HG03103 (cell line): ENCODE results near the gene UGT1A3.

ENCODE experiments used
- ATAC-seq: cut with Tn5 transposase; IDR thresholded peaks from one replicate; pipeline ENCODE4 v1.9.1; 2021; ENCODE audit warnings: low read depth; ENCODE audit not compliant: unreplicated experiment

UGT1A3 gene

DNA sequence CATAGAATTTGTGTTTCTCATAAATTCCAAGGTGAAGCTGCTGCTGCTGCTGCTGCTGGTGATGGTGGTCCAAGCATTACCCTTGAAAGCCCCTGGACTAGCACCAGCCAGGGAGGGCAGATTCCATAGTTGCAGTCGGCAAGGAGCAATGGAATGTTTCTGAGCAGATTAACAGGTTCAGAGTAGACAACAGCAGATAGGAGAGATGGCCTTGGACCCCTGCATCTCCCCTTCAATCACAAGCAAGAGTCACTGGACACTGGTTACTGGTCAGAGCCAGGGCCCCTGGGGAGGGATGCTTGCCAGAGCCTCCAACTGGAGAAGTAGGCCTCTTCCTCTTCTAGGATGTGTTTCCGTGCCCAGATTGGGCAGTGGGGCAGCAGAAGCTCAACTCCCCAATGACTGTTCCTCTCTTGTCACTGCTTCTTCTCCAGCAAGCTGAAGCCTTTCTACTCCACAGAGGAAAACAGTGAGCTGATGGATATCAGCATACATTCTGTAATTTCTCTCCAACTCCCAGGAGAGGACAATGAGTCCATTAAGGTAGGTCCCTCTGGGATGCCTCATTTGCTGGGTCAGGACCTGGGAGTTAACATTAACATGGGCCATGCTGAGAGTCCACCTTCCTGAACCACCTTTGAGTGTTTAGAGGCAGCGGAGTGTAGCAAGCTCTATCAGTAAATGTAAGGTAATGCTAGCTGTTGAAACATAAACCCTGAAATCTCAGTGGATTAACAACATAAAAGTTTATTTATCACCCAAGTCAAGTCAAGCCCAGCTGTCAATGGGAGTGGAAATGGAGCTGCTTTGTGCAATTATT, 84.6 kb downstream of the UGT1A3 start:
- ATAC-seq, result no peak

DNA sequence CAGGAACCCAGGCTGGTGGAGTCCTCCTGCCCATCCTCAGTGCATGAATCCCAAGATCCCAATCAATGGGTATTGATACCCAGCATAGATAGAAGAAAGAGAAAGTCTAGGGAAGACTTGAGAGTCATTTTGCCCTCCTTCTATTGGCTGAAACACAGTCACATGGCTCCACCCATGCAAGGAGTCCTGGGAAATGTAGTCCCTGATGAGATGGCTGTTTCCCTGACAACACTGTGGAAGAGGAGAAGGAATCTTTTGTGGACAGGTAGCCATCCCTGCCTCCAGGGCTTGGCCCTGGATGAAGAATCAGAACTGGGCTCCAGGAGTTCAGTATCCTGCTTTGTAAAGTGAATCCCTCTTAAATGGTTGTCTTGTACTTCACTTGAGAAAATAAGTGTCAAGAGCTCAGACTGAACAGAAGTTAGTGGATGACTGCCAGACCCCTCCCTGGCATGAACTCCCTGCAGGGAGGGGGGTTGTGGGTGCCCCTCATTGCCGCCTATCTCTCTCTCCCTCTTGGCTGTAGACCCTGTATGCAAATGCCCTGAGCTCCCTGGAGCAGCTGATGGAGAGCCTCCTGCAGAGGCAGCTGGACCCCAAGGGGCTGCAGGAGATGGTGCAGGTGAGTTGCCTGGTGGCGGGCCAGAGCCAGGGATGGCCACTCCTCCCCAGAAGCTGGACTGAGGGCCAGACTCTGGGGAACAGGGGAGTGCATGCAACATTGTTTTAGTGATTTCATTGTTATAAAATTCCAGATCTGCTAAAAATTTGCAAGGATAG, 85.4 kb downstream of the UGT1A3 start:
- ATAC-seq, result no peak

DNA sequence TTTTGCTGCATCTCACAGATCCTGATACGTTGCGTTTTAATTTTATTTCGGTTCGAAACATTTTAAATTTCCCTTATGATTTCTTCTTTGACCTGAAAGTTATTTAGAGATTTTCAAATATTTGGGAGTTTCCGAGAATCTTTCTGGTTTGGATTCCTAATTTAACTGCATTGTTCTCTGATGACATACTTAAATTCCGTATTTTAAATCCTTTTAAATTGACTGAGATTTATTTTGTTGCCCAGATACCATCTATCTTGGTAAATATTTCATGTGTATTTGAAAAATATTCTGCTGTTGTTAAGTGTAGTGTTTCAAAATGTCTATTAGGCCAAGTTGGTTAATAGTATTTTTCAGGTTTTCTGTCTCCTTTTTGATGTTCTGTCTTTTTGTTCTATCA, 87.0 kb downstream of the UGT1A3 start:
- no peak for ATAC-seq

DNA sequence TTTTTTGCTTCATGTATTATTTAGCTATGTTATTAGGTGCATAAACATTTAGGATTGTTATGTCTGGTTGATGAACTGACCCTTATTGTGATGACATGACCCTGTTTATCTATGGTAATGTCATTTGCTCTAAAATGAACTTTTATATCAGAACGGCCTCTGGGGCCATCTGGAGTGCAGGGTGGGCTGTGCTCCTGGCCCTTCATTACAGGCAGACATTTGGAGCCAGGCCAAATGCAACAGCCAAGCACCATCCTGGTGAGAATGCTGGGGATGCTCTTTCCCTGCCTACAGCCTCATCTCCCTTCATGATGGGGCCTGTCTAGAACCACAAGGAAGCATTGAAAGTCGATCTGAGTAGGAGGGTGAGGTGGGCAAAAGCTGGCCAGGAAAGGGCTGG, 87.5 kb downstream of the UGT1A3 start:
- no peak for ATAC-seq

DNA sequence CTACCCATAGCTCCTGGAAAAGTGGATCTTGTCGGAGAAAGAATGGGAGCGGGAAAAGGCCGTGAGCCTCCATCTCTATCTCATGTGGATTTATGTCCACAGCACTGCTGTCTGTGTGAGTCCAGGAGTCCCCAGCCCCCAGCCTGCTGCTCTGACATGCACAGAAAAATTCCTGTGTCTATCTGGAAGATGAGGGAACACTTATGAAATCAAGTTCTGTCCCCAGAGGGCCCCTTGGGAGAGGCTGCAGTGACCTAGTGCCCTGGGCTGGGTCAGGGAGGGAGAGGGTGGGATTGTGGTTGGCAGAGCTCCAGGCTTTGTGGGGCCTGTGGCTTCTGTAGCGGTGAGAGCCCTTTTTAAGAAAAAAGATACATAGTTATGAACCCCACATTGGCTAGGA, 87.9 kb downstream of the UGT1A3 start:
- no peak for ATAC-seq

DNA sequence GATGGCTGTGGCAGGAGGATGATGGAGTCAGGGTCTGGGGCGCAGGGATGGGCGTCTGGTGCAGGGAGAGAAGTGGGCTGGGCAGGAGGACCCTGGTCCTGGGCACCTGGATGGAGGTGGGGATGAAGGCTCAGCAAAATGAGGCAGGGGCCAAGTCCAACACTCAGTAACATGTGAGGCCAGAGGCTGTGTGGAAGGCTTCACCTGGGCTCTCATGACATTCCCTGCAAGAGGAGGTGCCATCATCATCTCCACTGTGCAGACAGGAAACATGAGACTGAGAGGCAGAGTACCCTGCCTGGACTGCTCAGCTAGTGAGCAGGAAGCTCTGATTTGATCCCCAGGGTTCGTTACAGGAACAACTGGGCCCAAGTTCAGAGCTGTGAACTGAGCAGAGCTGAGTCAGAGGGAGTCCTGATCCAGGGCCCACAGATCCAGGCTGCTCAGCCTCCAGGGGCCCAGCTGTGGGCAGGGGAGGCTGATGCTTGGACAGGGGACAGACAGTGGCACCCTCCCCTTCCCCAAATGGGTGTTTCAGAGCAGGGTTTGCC, 88.6 kb downstream of the UGT1A3 start:
- no peak for ATAC-seq

DNA sequence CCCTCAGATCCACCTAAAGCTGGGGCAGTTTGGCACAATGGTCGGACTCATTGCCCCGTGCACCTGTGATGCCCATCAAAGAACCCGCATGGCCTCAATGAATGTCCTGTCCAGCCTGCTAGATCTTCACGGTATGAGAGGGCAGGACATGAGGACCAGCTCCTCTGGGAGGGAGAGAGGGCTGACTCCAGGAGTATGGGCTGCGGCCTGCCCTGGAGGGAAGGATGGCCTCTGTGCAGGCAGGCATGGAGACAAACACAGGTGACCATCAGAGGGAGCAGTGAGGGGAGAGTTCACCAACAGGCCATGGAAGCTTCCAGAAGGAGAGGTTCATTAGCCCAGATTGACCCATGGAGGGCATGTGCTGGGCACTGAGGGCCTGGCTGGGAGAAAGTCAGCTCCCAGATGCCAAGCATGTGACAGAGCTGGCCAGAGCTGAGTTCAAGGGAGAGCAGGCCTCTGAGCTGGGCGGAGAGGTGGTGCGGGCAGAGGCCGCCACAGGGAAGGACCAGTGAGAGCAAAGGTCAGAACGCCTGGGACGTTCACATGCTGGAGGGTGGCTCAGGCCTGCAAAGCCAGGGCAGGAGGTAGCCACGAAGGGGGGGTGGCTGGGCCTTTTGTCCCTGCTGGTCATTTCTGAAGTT, 89.3 kb downstream of the UGT1A3 start:
- no peak for ATAC-seq

DNA sequence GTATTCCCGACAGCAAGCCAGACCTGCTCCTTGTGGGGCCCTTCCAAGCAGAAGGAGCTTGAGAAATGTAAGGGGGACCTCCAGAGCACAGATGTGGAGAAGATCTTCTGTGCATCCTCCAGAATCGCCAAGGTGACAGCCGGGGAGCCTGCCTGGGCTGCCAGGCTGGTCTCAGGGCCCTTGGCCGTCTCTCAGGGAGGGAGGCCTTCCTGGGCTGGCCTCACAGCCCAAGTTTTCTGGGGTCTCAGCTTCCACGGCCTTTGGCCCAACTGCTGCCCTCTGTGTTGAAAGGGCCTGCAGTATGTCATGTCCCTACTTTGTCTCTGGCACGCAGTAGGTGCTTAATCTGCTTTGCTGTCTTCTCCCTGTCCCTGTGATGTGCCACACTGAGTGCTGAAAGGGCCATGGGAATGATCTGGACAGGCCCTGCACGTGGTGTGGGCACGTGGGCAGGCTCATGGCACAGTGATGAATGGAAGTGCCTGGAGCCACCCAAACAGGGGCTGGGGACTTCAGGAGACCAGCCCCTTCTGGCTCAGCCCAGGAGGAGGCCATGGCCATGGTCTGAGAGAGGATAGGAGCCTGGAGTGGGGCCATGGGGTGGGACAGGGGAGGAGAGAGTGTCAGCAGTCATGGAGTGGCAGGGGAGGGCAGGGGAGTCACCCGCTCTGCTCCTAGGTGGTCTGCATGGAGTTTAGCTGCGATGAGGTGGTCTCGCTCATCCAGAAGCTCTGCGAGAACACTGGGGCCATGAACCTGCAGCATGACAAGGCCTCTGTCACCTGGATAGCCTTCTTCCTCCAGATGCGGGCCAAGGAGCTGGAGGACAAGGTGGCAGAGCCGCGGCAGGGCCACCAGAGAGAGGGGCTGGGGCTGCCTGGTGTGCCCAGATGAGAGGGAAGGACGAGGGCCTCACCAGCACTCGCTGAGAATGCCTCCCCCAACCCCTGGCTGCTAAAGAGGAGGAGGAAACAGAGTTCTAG, 90.1 kb downstream of the UGT1A3 start:
- no peak for ATAC-seq

DNA sequence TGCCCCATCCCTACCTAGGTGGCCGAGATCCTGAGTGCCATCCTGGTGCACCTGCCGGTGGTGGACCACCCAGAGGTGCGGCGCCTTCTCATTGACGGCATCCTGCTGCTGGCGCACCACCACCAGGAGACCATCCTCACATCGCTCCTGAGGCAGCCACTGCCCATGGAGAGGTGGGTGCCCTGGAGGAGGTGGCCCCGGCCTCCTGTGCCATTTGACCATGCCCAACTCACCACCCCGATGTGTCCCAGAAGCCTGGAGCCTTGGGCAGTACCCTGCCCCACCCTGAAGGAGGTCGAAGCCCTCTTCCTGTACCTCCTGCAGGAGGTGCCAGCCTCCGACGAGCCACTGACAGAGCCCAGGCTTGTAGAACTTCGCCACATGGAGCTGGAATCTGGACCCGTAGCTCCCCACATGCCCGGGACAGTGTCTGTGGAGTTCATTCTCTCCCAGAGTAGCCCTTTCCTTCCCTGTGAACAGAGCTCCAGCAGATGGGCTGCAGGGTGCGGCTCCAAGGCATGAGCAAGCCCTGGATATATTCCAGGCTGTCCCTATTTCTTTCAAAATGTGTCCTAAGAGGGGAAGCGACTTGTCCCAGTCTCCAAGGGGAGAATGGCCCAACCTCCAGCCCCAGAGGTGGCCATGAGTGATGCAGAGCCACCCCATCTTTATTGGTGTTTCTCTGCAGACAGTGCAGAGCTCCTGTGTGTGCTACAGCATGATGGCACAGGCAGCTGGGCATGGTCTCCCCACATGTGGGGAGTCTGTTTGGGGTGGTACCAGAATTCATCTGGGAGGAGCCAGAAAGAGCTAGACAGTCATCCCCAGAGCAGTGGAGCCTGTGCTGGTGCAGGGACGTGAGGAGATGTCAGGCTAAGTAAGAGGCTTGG, 91.3 kb downstream of the UGT1A3 start:
- ATAC-seq, result no peak

DNA sequence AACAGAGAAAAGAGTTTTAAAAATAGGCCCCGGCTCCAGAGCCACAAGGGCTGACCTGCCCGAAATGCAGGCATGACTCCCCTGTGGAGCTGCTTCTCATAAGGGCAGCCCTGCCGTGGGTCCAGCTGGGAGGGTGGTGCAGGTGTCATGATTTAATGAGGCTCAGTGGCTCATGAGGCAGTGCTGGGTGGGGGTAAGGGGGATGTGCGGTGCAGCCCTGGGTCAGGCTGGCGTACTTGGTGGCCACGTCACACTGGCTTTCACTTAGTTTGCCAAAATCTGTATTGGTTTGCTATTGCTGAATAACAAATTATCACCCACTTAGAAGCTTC, 91.9 kb downstream of the UGT1A3 start:
- ATAC-seq, result no peak

DNA sequence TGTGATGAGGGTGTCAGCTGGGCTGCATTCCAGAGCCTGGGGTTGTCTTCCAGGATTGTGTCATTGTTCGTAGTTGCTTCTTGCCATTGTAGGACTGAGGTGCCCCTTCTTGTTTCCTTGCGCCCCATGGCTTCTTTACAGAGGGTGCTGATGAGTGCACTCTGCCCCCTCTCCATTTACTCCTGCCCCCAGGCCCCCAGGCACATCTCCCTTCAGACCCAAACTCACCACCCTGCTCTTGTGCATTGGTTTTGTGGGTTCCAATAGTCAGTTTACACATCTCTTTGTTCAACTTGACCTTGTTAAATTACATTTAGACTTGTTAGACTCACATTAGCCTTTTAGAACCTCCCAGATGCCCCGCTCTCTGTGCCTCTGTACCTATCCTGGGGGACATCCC, 92.4 kb downstream of the UGT1A3 start:
- ATAC-seq, result no peak

DNA sequence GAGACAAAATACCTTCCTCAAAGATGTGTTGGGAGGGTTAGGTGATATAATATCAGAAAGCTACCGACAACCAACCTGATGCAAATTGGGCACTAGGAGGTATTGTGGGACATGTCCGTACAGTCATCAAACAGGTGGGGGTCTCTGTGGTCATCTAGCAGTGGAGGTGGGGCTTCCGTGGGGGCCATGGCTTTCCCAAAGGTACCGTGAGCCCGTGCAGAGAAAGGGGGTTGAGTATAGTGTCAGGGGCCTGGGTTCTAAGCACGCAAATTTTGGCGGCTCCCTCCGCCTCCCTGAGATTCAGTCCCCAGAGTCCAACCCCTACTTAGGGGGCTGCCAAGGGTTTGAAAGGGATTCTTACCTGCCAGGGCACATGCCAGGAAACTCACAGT, 92.9 kb downstream of the UGT1A3 start:
- ATAC-seq, result no peak

DNA sequence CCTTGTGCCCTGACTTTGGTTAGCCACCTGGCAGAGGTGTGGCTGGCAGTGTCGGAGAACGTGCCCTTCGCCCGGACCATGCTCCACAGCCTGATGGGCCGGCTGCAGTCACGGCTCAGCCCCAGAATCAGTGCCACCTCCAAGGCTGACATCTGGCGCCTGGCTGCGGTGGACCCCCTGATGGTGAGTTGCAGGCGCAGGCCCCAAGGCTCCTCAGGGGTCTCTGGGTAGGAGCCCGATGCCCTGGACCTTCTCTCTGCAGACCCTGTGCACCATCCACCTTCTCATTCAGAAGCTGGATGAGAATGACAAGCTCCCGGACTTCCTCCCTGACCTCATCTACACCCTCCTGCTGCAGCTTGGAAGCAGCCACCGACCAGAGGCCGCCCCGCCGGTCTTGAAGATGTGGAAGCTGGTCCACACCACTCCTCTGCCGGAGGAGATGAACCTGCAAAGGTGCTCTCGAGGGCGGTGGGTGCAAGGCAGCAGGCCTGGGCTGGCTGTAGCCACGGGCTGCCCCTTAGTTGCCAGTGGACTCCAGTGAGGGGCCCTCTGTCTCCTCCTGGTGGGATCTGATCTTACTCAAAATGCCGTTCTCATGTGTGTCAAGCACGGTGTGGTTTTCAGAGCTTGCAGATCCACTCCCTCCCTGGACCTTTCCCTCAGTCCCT, 93.4 kb downstream of the UGT1A3 start:
- ATAC-seq, result no peak
